Lung (tissue), 12 donors: ENCODE measurements around the gene BRCA1. TPM values are rescaled to one million over a fixed set of nuclear protein-coding genes. Genes with fewer than 3 reads are reported as not detected.
A peak's percentile ranks its signal among the peaks of the same experiment; 100 is the strongest.
"Not testable (repeated sequence)": the region's sequence is repeated elsewhere in the genome, so short reads cannot be mapped to it uniquely, and the experiment has no call there.

Experiments
- ATAC-seq: fragments of 200-7000 bp; cut with Tn5 transposase; one replicate; pipeline ENCODE4 v1.9.1; 2020; ENCODE audit warnings: moderate number of reproducible peaks; ENCODE audit not compliant: insufficient read depth, low FRiP score
- DNase-seq, 3 donors: peaks; one replicate each; pipeline ENCODE4 v3.0.0-alpha.2; 2013 to 2017
- H3K27ac ChIP-seq, 2 donors: one replicate each; pipeline ENCODE4 v1.5.1; 2013; ENCODE audit warnings: mild to moderate bottlenecking in 2 of 2, moderate library complexity in 2 of 2, control low read depth in 1 of 2, inconsistent platforms in 1 of 2, low read depth in 1 of 2, low read length in 1 of 2
- H3K27me3 ChIP-seq, 3 donors: one replicate each; pipeline ENCODE4 v1.5.1; 2013; ENCODE audit warnings: low read length in 2 of 3; ENCODE audit not compliant: control insufficient read depth in 3 of 3, insufficient read depth in 3 of 3
- H3K36me3 ChIP-seq, 4 donors: one replicate each; pipeline ENCODE4 v1.5.1; 2013; ENCODE audit warnings: low read length in 4 of 4, mild to moderate bottlenecking in 1 of 4, moderate library complexity in 1 of 4; ENCODE audit not compliant: control insufficient read depth in 4 of 4, insufficient read depth in 4 of 4
- H3K4me1 ChIP-seq, 5 donors: one replicate each; pipeline ENCODE4 v1.5.1; 2013; ENCODE audit warnings: low read length in 5 of 5, mild to moderate bottlenecking in 2 of 5, moderate library complexity in 1 of 5; ENCODE audit not compliant: control insufficient read depth in 5 of 5, insufficient read depth in 5 of 5
- H3K4me3 ChIP-seq: one replicate; pipeline ENCODE4 v1.5.1; 2013; ENCODE audit warnings: mild to moderate bottlenecking, control low read depth, moderate library complexity
- H3K9ac ChIP-seq, 2 donors: one replicate each; pipeline ENCODE4 v1.5.1; 2013; ENCODE audit warnings: low read length in 2 of 2, control low read depth in 1 of 2; ENCODE audit not compliant: insufficient read depth in 1 of 2
- H3K9me3 ChIP-seq, 4 donors: one replicate each; pipeline ENCODE4 v1.5.1; 2013; ENCODE audit warnings: low read length in 3 of 4, mild to moderate bottlenecking in 1 of 4, moderate library complexity in 1 of 4; ENCODE audit not compliant: control insufficient read depth in 4 of 4, insufficient read depth in 3 of 4
- CTCF ChIP-seq: IDR thresholded peaks from 2 replicates; pipeline ENCODE4 v1.5.1; 2012; ENCODE audit warnings: mild to moderate bottlenecking; ENCODE audit errors: control extremely low read depth, extremely low read depth
- WGBS, 2 donors: extraction: QIAGEN DNeasy Blood & Tissue Kit; methylation state at CpG; one replicate each; pipeline ENCODE4 v1.1.7; 2013; 5-methylcytosine and 5-hydroxymethylcytosine counted together
- polyA plus RNA-seq, 2 donors: library from polyadenylated mRNA; stranded (reverse); fragments of 200-250 nt; gene quantifications; one replicate each; pipeline ENCODE4 v1.2.1, GENCODE V29; 2013
- total RNA-seq, 2 donors: library from RNA; depleted of rRNA in 1 of 2; stranded (reverse); fragments of >200 nt in 1 of 2; gene quantifications; one replicate each; pipeline ENCODE4 v1.2.1, GENCODE V29; 2014 to 2021
- donor health status: control.
- donor health status: control.
- donor health status: Bipolar disorder and iron deficiency.
- donor health status: healthy.
- donor health status: DM: yes; HTN: yes; CAD: no.

BRCA1 gene
- total and polyA plus RNA-seq, 4 donors: 2.0 to 15.7 (median 6.0) TPM

DNA sequence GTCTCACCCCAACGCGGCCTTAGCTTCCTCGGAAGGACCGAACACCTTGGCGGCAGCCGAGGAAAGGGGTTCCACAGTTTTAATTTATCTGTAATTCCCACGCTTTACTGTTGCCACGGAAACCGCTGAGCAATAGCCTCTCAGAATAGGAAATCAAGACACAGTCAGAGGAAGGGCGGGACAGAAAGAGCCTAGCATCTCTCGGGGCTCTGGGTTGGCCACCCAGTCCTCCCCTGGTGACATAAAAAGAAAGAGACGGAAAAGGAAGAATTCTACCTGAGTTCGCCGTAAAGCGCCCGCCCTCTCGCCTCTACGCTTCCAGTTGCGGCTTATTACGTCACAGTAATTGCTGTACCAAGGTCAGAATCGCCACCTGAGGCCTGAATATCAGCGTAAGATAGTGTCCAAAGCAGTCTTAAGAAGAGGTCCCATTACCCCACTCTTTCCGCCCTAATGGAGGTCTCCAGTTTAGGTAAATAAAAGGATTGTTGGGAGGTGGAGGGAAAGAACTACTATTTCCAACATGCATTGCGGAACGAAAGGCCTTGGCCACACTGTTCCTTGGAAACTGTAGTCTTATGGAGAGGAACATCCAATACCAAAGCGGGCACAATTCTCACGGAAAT is 45.1 kb upstream of the BRCA1 start:
- 0% methylated on average over 27 of the region's 27 CpGs for WGBS, 2 donors
- H3K27ac ChIP-seq: peak overlapping the region; percentile 76 to 97
- TF ChIP-seq CTCF: no peak

DNA sequence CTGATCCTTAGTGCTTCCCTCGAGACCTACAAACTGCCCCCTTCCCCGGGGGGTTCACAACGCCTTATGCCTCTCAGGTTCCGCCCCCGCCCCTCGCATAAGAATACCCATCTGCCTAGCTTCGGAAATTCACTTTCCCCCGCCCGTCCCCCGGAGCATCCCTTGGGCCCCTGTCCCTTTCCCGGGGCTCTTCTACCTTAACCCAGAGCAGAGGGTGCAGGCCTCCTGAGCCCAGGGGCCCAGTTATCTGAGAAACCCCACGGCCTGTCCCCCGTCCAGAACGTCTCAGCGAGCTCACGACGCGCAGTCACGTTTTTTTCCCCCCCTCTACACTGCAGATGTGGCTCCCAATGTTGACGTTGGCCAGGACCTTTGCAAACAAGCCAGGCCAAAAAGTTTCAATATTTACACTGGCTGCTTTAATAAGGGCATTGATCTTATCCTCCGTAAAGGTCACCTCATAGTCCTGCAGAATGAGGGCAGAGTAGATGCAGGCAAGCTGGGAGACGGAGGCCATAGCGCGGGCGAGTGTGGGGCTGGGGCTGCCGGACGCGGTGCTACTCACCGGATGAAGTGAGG is 44.5 kb upstream of the BRCA1 start:
- H3K9ac ChIP-seq: peak overlapping the region; percentile 98 to 99
- TF ChIP-seq CTCF: no peak
- WGBS, 2 donors: 1 to 2% methylated on average over 29 of the region's 29 CpGs

More for the DNA sequence above, 45.1 kb upstream of the BRCA1 start:
- Histone ChIP-seq H3K9ac (peak overlapping the region; percentile 98 to 99), H3K27me3 (no peaks in the 10 kb centered on the region), H3K9me3 (no peaks in the 10 kb centered on the region), H3K36me3 (peaks cover 0 to 2% (median 0%) of the 10 kb centered on the region in 4 donors), H3K4me1 (peaks cover 0 to 21% (median 11%) of the 10 kb centered on the region in 5 donors), H3K4me3 (peak overlapping the region; percentile 53)
- peak; percentile 93 to 97 (median 97) for DNase-seq
- ATAC-seq: peak; percentile 88

DNA sequence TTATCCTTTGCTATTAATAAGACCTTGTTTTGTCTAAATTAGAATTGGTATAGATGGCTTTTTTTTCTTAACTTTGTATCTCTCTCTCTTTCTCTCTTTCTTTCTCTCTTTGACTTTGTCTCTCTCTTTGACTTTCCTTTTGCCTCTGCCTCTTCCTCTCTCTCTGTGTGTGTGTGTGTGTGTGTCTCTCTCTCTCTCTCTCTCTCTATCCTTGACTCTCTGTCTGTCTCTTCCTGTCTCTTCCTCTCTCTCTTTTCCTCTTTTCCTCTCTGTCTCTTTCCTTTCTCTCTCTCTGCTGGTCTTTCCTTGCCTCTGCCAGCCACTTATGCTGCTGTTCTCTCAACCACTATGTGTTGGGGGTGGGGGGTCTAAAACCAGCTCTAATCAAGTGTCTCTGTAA is 40.8 kb upstream of the BRCA1 start:
- not testable (repeated sequence) for H3K4me1 ChIP-seq, H3K4me3 ChIP-seq, H3K9ac ChIP-seq, H3K36me3 ChIP-seq, H3K27ac ChIP-seq, DNase-seq, H3K9me3 ChIP-seq, H3K27me3 ChIP-seq, ATAC-seq

More for the DNA sequence above, 44.5 kb upstream of the BRCA1 start:
- H3K27me3 ChIP-seq: no peaks in the 10 kb centered on the region
- H3K36me3 ChIP-seq: peaks cover 0 to 2% (median 0%) of the 10 kb centered on the region in 4 donors
- H3K4me3 ChIP-seq: peak overlapping the region; percentile 53
- no peaks in the 10 kb centered on the region for H3K9me3 ChIP-seq
- peak in 2 of 3 donors; percentile 39 to 57 for DNase-seq
- ATAC-seq: peak; percentile 2
- H3K27ac ChIP-seq: peak overlapping the region; percentile 76 to 97
- H3K4me1 ChIP-seq: peaks cover 0 to 21% (median 8%) of the 10 kb centered on the region in 5 donors

DNA sequence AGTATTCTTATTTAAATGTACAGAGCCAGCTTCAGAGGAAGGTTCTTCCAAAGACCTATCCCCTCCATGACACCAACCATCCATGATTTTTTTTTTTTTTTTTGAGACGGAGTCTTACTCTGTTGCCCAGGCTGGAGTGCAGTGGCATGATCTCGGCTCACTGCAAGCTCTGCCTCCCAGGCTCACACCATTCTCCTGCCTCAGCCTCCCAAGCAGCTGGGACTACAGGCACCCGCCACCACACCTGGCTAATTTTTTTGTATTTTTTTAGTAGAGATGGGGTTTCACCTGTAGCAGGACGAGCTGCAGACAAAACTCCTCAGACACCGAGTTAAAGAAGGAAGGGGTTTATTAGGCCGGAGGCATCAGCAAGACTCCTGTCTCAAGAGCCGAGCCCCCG is 34.8 kb upstream of the BRCA1 start:
- H3K9me3 ChIP-seq, H3K4me1 ChIP-seq, H3K27ac ChIP-seq, H3K36me3 ChIP-seq, DNase-seq, H3K27me3 ChIP-seq, H3K4me3 ChIP-seq, H3K9ac ChIP-seq, ATAC-seq: not testable (repeated sequence)
- WGBS, 2 donors: 98 to 99% methylated on average over 8 of the region's 8 CpGs

DNA sequence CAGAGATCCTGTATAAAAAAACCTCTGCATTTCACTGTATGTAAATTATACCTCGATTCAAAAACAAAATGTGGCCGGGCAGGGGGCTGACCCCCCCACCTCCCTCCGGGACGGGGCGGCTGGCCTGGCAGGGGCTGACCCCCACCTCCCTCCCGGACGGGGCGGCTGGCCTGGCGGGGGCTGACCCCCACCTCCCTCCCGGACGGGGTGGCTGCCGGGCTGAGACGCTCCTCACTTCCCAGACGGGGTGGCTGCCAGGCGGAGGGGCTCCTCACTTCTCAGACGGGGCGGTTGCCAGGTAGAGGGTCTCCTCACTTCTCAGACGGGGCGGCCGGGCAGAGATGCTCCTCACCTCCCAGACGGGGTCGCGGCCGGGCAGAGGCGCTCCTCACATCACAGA is 34.1 kb upstream of the BRCA1 start:
- H3K4me3 ChIP-seq, H3K27me3 ChIP-seq, H3K27ac ChIP-seq, ATAC-seq, H3K4me1 ChIP-seq, H3K9me3 ChIP-seq, H3K36me3 ChIP-seq, DNase-seq, H3K9ac ChIP-seq: not testable (repeated sequence)
- WGBS, 2 donors: 82 to 91% methylated on average over 14 to 24 of the region's 25 CpGs
